Stimulated activated naive CD4-positive, alpha-beta T cell treated with Interleukin-2 at 50 U/mL for 16 hours (primary cell): ENCODE results near the gene DNAJC4.
"Not testable (repeated sequence)": the region's sequence is repeated elsewhere in the genome, so short reads cannot be mapped to it uniquely, and the experiment has no call there.

ENCODE experiments used
- DNase-seq: peaks from one replicate; lab custom pipeline; 2025; lab: John Stamatoyannopoulos, UW

Gene DNAJC4

GRCh38 chr11:64245797-64246620 is 15.7 kb downstream of the DNAJC4 start:
- DNase-seq = peak; percentile 80

- DNase-seq = not testable (repeated sequence)
Measured at GRCh38 chr11:64246621-64246870, 16.2 kb downstream of the DNAJC4 start.

- peak; percentile 86 for DNase-seq
Measured at GRCh38 chr11:64246871-64247728, 16.8 kb downstream of the DNAJC4 start, which contains the start of gene PPP1R14B. Gene PPP1R14B, minus strand, starts transcription at chr11:64246943. Its CDS starts 270 bp downstream, at chr11:64246673.

- no peak for DNase-seq
Measured at GRCh38 chr11:64247729-64248531, 17.6 kb downstream of the DNAJC4 start.

GRCh38 chr11:64248578-64248977 is 18.2 kb downstream of the DNAJC4 start:
- DNase-seq = no peak

GRCh38 chr11:64249038-64249437 is 18.7 kb downstream of the DNAJC4 start:
- DNase-seq = no peak

- DNase-seq = no peak
Measured at GRCh38 chr11:64249563-64250414, 19.4 kb downstream of the DNAJC4 start.

GRCh38 chr11:64250415-64251015 is 20.2 kb downstream of the DNAJC4 start:
- DNase-seq = no peak

GRCh38 chr11:64251016-64251752 is 20.8 kb downstream of the DNAJC4 start, which contains the start of gene PLCB3:
Gene PLCB3, plus strand, starts transcription at chr11:64251530. Its CDS starts 120 bp downstream, at chr11:64251650.
- peak; percentile 35 for DNase-seq

GRCh38 chr11:64251753-64252002 is 21.3 kb downstream of the DNAJC4 start:
- no peak for DNase-seq

- no peak for DNase-seq
Measured at GRCh38 chr11:64252003-64252872, 21.9 kb downstream of the DNAJC4 start.

- DNase-seq = no peak
Measured at GRCh38 chr11:64253043-64253442, 22.7 kb downstream of the DNAJC4 start.

- DNase-seq = no peak
Measured at GRCh38 chr11:64253481-64253880, 23.1 kb downstream of the DNAJC4 start.

GRCh38 chr11:64254326-64254725 is 24.0 kb downstream of the DNAJC4 start:
- DNase-seq = no peak

GRCh38 chr11:64255135-64256128 is 25.1 kb downstream of the DNAJC4 start:
- no peak for DNase-seq

GRCh38 chr11:64256300-64256699 is 26.0 kb downstream of the DNAJC4 start:
- no peak for DNase-seq

- DNase-seq = no peak
Measured at GRCh38 chr11:64258356-64258755, 28.0 kb downstream of the DNAJC4 start.

- no peak for DNase-seq
Measured at GRCh38 chr11:64258946-64259532, 28.7 kb downstream of the DNAJC4 start.
